Activated CD4-positive, alpha-beta T cell treated with anti-CD3 and anti-CD28 coated beads, Interleukin-2, Interleukin-6, amounts not matched to agents 100 ng/mL and 50 ng/mL, durations not matched to agents 16 hours and 8 hours (primary cell): ENCODE measurements around the gene PRMT5.
A peak's percentile ranks its signal among the peaks of the same experiment; 100 is the strongest.

Experiments used
- DNase-seq: peaks from one replicate; pipeline ENCODE4 v3.0.0-alpha.2; 2020

Gene PRMT5

DNA sequence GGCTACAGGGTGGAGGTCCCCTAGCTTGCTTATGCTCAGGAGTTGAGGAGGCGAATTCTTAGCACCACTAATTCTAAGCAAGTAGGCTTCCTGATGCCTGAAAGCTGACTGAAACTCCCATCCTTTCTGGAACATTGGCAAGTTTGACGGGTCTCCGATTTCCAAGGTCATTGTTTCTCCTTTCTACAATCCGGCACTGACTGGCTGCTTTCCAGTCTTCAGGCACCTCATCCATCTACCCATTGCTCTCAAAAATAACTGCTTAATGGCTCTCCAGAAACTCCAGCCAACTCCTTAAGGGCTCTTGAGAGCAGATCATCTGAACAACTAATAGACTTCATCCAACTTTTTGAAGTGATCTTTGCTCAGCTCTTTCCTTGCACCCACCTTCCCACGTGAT lies 32.8 kb downstream of the PRMT5 start:
- no peak for DNase-seq

DNA sequence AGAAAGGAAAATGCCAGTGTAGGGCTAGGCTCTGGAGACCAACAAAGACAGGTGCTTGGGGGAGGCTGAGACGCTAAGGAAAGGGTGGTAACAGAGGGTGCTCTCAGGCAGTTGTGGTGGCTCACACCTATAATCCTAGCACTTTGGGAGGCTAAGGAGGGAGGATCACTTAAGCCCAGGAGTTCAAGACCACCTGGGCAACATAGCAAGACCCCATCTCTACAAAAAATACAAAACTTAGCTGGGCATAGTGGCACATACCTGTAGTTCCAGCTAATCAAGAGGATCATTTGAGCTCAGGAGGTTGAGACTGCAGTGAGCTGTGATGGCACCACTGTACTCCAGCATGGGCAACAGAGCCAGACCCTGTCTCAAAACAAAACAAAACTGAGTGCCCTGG lies 33.8 kb downstream of the PRMT5 start:
- no peak for DNase-seq

DNA sequence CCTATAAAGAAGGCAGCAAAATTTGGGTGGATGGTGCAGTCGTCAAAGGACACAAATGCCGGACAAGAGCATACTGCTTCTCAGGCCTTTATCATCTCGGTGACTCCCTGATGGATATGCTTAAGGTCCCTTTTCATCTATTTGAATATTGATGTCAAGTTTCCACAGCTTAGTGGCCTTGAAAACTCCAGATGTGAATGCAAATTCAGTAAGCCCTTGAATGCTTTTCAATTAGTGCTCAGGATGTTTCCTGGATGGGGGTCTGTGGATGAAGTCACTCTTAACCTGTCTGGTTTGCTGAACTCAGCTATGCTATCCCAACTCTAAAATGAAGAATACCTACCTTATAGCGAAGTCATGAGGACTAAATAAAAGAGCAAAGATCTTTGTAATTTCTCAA lies 35.5 kb downstream of the PRMT5 start:
- no peak for DNase-seq

DNA sequence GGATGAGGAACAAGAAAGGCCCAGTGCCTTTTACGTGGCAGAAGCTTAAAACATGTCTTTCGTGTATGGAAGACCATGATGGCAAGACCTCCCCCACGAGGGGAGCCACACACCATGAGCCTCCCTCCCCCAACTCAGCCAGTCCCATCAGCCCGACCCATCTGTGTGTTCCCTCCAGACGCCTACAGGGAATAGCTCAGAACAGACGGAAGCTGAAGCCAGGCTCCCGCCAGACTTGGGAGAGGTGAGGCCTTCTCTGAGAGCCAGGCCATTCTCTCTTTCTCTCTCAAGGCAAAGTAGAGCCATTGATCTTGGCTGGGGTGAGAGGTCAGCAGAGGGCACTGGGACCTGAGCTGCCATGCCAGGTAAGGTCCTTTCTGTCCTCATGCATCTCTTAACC lies 36.7 kb downstream of the PRMT5 start:
- no peak for DNase-seq

DNA sequence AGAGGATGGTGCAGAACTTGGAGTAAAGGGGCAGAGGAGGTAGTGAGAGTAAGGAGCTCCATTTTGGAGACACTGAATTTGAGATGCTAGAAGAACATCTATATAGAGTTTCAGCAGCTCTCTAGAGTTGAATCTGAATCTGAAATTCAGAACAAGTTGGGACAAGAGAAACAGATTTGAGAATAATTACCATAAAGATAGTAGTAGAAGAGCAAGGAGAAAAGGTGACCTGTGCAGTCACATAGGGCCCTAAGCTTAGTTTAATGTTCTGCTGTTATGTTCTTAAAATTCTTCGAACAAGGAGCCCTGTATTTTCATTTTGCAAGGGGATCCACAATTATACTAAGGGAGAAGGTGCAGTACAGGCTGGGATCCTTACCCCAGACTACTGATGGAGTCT lies 38.8 kb downstream of the PRMT5 start:
- DNase-seq: no peak

DNA sequence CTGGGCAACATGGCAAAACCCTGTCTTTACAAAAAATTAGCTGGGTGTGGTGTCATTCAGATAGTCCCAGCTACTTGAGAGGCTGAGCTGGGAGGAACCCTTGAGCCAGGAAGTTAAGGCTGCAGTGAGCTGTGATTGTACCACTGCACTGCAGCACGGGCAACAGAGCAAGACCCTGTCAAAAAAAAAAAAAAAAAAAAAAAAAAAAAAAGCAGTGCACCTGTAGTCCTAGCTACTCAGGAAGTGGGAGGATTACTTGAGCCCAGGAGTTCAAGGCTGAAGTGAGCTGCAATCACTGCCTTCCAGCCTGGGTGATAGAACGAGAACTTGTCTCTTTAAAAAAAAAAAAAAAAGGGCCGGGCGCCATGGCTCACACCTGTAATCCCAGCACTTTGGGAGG lies 40.5 kb downstream of the PRMT5 start:
- DNase-seq: peak; percentile 14

DNA sequence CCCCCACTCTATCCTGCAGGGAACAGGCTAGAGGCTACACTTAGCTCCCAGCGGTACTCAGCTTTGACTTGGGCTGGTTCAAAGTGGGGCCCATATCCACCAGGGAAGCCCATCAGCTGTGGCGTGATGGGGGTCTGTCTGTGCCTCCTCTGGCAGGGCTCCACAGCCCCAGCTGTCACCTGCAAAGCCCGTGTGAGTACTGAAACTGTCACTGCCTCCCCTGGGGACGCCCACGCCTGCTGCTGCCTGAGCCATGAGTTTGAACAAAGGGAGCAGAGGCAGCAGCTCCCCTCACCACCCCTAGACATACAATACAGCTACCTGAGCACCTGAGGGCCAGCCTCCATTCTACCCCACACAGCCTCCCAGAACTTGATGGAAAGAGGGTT lies 41.2 kb downstream of the PRMT5 start:
- peak; percentile 11 for DNase-seq

DNA sequence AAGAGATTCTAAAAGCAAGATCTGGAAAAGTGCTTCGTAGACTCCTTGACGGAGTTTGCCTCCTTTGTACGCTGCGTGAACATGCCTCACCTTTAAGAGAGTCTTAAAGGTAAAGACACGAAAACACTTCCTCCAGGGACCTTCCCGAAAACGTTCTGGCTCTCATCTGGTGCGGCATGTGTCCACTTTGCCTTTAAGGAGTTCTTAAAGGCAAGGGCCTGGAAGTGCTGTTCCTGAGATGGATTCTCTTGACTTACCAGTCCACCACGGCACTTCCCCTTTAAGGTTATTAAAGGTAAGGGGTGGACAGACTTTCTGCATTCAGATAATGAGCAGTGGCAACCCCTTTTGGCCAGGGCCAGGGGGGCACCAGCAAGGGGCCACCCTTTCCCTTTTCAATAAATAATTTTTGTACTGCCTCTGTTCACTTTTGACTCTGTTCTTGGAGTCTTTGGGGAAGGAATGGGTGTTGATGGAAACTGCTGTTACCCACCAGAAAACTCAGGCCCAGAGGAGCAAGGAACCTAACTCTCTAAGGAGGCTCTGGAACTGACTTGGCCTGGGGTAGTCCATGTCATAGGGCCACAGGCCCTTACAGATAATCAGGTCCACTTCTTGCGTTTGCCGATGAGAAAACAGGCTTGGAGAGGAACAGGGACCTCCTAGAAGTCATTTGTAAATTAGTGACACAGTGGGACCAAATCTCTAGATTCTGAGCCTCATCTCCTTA lies 41.8 kb downstream of the PRMT5 start:
- DNase-seq: peak; percentile 58

DNA sequence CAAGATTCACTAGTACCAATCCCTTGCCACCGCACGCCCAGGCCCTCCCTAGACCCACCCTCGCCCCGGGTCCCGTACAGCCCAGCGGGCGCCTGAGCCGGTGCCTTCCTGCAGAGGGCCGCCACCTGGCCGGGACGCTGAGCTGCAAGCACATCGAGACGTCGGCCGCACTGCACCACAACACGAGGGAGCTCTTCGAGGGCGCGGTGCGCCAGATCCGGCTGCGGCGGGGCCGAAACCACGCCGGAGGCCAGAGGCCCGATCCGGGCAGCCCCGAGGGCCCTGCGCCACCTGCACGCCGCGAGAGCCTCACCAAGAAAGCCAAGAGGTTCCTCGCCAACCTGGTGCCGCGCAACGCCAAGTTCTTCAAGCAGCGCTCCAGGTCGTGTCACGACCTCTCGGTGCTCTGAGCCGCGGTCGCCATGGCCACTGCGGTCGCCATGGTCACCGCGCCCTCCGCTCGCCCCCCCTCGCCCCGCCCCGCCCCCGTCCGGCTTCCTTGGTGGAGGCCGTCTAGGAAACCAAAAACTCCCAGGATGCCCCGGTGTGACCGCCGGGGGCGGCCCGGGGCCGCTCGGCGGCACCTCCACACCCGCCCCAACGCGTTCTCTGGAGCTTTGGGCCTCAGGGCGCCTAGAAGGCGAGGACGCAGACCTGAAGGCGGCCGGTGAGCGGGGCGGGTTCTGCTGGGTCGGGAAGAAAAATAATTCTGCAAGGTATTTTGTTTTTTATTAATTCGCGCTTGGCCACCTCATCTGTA lies 42.5 kb downstream of the PRMT5 start:
- peak; percentile 79 for DNase-seq

DNA sequence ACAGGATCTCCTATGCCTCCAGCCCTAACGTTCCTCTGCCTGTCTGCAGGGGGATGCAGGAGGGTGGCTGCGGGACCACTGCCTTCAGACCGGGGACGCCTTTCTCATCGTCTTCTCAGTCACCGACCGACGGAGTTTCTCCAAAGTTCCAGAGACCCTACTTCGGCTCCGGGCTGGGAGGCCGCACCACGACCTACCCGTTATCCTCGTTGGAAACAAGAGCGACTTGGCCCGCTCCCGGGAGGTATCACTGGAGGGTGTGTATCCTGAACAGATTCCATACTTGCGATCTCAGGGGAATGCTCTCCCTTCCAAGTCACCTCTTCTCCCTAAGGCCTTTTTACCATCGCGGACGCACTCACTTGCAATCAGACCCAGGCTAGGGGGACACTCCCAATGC lies 43.2 kb downstream of the PRMT5 start:
- DNase-seq: no peak

DNA sequence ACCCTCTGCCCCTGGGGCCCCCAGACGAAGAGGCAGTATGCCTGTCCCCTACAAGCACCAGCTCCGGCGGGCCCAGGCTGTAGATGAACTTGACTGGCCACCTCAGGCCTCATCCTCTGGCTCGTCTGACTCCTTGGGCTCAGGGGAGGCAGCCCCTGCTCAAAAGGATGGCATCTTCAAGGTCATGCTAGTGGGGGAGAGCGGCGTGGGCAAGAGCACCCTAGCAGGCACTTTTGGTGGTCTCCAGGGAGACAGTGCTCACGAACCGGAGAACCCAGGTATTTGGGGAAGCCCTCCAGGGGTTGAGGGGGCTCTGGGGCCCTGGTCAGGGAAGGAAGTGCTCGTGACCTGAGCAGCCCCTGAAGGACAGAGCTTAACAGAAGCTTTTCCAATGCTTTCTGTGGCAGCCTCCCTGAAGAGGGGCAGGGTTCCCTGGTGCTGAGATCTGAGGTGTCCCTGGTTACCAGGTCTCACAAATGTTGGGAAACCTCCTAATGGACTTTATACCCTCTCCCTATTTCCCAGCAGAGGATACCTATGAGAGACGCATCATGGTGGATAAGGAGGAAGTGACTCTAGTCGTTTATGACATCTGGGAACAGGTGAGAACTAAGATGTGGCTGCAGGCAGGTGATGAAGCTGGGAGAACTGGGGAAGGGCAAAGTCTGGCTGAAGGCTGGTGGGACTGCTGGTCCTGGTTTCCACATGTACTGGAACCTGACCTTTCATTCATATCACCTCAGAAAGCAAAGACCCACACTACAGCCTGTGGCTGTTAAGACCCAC lies 44.2 kb downstream of the PRMT5 start:
- DNase-seq: no peak

DNA sequence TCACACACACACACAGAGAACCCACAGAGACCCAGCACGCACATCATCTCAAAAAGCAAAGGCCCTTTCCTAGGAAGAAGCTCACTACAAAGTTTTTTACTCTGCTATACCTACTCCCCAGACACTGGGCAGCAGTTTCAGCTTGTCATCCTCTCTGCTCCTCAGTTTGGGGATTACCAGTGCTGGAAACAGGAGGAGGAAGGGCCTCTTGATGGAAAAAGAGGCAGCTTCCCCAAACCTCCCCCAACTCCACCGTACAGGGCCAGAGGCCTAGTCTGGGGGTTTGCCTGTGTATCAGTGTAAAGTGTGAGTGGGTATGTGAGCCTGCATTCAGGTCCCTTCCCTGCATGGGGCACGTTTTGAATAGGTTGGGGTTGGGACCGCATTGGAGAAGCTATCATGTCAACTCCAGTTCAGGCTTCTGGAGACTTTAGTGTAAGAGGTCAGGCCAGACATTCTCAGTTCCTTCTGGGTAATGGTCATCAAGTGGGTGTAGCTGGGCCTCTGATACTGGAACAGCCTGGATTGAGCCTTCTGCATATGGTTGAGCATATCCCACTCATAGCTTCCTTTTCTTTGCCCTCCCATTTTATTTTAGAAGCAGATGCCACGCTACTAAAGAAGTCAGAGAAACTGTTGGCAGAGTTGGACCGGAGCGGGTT lies 45.0 kb downstream of the PRMT5 start:
- DNase-seq: no peak

DNA sequence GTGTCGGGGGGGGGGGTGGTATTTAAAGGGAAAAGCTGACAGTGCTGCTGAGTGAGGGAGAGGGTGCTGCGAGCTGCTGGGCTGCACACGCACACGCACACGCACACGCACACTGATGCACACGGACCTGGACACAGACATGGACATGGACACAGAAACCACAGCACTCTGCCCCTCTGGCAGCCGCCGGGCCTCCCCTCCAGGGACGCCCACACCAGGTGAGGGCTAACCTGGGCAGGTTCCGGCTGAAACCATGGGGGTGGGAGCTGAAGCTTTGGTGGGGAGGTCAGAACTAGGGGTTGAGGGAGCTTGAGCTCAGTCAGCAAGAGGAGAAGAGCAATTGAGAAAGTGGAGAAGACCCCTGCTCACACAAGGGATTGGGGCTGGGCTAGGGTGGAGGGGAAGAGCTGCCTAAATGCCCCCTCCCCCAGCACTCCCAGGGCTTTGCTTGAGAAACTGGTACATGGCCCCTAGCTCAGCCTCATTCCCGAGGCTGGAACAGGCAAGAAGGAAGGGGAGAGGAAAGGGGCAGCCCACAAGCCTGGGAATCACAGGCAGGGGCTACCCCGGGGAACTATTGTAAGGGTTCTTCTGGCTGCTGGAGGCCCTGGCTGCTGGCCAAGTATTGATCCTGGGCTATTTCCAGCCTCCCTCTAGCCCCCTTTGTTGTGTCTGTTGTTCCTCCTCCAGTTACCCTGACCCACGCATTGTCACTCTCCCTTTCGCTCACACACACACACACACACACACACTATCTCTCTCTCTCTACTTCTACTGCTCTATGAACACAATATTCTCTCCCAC lies 45.8 kb downstream of the PRMT5 start, which contains the start of gene REM2:
TSS of gene REM2 (plus strand) at position 50 of the 804 bp plus-strand sequence. CDS start at position 116, 66 bp downstream.
- DNase-seq: no peak

DNA sequence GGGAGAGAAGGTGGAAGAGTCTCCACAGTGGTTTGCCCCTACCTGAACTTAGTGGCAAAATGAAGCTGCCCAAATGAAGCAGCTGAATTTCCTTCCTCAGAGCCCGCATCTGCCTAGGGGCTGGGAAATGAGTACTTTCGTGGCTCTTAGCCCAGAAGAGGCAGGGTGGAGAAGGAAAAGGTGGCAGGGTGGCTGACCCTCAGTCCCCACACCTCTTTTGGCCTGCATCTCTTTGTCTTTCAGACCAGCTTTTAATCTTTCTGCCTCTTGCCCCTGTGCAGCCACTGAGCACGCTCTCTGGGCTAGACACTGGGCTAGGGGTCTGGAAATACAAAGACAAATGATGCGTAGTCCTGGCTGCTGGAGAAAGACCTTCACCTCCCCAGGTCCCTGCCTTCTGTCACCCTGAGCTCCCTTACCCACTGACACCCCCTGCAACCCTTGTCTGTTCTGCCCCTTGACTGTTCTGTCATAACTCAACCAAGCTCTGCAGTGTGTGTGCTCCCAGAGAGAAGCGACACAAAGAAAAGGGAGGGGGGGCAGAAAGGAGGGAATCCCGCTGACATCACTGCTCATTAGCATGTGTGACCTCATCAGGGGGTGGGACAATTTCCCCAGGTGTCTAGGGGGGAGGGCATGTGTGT lies 46.5 kb downstream of the PRMT5 start:
- no peak for DNase-seq

DNA sequence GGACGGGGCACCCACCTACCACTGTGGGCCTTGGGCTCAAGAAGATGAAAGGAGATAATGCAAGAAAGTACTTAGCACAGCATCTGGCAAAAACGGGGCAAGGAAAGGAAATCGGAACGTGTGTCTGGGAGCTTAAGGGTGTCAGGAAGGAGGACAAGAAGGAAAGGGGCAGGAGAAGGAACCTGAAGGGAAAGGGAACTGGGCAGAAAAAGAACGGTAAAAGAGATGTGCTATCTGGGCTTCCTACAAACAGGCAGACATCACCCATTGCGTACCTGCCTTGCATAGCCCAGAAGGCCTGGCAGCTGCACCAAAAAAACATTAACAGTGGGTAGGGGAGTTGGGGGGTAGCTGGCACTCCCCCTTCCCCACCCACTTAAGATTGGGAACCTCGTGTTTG lies 47.1 kb downstream of the PRMT5 start:
- no peak for DNase-seq

DNA sequence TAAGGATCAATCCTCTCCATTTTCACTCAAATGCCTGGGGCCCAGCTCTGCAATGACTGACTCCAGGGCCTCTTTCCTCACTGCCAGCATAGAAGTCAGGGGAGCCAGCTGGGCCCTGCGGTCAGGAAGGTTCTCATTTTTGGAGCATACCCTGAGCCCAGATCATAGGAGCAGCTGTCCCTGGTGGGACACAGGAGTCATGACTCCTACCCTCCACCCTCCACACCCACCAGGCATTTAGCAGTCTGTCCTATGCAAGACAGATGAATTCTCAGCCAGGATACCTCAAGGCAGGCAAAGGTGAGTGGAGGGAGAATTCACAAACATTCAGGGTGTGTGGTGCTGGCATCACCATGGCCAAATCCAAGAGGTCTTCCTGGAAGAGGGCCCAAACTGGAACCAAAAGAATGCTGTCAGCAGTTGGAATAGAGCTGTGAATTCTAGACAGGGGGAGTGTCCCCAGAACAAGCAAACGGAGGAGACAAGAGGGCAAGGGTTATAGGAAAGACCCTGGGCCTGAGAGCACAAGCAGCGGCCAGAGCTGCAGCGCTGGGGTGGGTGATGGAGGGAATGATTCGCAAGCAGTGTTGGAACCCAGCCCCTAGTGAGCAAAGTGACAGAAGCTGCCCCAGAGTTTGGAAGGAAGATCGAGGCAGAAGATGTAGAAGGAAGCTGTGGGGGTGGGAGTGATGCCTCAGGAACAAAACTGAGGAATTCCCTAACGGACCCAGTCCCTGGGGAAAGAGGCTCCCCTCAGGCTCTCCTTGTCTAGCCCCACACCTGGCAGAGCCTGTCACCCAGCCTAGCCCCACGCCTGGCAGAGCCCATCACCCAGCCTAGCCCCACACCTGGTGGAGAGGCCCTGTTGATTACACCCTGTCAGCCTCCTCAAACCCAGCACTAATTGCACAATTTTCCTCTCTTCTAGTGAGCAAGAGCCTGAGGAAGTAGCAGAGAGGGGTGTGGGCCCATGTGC lies 50.6 kb downstream of the PRMT5 start:
- no peak for DNase-seq

DNA sequence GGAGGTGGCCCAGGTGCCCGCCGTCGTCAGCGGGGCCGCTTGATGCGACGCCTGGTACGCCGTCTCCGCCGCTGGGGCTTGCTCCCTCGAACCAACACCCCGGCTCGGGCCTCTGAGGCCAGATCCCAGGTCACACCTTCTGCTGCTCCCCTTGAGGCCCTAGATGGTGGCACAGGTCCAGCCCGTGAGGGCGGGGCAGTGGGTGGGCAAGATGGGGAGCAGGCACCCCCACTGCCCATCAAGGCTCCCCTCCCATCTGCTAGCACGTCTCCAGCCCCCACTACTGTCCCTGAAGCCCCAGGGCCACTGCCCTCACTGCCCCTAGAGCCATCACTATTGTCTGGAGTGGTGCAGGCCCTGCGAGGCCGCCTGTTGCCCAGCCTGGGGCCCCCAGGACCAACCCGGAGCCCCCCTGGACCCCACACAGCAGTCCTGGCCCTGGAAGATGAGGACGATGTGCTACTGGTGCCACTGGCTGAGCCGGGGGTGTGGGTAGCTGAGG lies 52.1 kb downstream of the PRMT5 start:
- DNase-seq: no peak

DNA sequence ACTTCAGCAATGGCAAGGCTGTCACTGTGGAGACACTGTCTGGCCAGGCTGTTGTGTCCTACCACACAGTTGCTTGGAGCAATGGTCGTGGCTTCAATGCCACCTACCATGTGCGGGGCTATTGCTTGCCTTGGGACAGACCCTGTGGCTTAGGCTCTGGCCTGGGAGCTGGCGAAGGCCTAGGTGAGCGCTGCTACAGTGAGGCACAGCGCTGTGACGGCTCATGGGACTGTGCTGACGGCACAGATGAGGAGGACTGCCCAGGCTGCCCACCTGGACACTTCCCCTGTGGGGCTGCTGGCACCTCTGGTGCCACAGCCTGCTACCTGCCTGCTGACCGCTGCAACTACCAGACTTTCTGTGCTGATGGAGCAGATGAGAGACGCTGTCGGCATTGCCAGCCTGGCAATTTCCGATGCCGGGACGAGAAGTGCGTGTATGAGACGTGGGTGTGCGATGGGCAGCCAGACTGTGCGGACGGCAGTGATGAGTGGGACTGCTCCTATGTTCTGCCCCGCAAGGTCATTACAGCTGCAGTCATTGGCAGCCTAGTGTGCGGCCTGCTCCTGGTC lies 53.3 kb downstream of the PRMT5 start:
- DNase-seq: no peak

DNA sequence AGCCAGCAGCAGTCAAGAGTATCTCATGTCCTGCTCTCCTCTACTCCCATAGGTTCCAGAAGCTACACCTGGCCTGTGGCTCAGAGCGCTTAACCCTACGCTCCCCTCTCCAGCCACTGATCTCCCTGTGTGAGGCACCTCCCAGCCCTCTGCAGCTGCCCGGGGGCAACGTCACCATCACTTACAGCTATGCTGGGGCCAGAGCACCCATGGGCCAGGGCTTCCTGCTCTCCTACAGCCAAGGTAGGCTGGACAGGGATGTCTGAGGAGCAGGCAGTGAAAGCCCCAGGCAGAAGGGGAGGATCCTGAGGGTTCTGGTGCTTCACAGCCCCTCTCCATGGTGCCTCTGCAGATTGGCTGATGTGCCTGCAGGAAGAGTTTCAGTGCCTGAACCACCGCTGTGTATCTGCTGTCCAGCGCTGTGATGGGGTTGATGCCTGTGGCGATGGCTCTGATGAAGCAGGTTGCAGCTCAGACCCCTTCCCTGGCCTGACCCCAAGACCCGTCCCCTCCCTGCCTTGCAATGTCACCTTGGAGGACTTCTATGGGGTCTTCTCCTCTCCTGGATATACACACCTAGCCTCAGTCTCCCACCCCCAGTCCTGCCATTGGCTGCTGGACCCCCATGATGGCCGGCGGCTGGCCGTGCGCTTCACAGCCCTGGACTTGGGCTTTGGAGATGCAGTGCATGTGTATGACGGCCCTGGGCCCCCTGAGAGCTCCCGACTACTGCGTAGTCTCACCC lies 54.0 kb downstream of the PRMT5 start:
- DNase-seq: no peak
